ENCODE results near the gene ZNF367. TPM values are rescaled to one million over a fixed set of nuclear protein-coding genes. Genes with fewer than 3 reads are reported as not detected.
A peak's percentile ranks its signal among the peaks of the same experiment; 100 is the strongest.
"Not testable (repeated sequence)": the region's sequence is repeated elsewhere in the genome, so short reads cannot be mapped to it uniquely, and the experiment has no call there.

ZNF367 gene
- total and polyA plus RNA-seq, 9 of the 15 experiments (the other 6 are each of a cell fraction or from before 2014, with no cell fraction given): 2.7 to 14.4 (median 10.0) TPM

DNA sequence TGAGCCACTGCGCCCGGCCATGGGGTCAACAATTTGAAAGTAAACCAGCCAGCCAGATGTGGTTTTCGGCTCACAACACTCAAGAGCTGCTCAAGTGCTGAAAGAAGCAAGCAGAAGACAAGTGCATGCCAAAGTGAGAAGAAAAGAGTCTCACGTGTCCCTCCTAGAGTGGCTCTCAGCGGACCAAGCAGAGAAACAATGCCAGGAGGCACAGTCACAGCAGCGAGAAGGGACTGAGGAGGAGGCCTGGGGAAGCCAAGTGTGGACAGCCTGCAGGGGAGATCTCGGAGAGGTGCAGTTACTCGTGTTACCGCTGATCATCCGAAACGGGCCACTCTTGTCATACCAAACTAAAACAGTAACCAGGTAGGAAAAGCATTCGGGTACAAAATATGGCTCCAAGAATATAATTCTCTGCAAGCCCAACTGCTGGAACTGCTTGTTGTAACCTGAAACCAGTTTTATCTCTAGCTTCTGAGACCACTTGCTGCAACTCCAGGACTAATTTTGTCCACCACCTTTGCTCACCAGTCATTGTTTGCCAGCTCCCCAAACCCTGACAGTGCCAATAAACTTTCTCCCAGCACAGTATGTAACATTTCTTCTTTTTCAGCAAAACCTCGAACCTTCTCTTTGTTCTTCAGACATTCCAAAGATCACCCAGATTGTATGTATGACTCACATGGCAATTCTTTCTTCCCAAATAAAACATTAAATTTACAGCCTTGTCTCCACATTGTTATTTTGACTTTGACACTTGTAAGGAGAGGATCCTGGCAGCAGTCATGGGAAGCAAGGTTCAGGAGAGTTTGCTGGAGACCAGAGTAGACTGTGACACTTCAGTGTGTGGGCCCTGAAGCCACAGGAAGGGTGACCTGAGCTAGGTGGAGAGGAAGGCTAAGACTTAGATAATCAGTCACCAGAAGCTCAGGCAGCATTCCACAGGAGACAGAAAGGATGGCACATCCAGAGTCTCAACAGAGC lies 41.0 kb downstream of the ZNF367 start:
- Histone ChIP-seq H3K9me3 (replicated peaks; ENCODE audit: control insufficient read depth, insufficient read depth, low read depth, low read length) (no peaks in the 10 kb centered on the region), H3K4me1 (replicated peaks in 1 of 2; ENCODE audit: control insufficient read depth in 2 of 2, insufficient read depth in 2 of 2, low read length in 2 of 2) (peaks cover 10 to 13% of the 10 kb centered on the region in 2 experiments; a peak in 3 of 5 replicates), H3K9me1 (ENCODE audit: control insufficient read depth, insufficient read depth, low read length) (no peaks in the 10 kb centered on the region), H3K27me3 (ENCODE audit: control insufficient read depth in 2 of 2, insufficient read depth in 2 of 2, low read length in 2 of 2) (no peaks in the 10 kb centered on the region), H2AFZ (ENCODE audit: low read depth, low read length) (no peak overlapping the region; the same call in 1 of the 2 replicates), H3K4me3 (no peak overlapping the region), H3K4me2 (ENCODE audit: insufficient read depth, low read length) (peak overlapping the region; percentile 13; the same call in 1 of the 2 replicates), H3K27ac (ENCODE audit: extremely low read depth, low read depth, low read length) (no peak overlapping the region), H4K20me1 (replicated peaks; ENCODE audit: control insufficient read depth, insufficient read depth, low read length) (no peaks in the 10 kb centered on the region; the same call in 1 of the 2 replicates), H3K9ac (ENCODE audit: insufficient read depth in 1 of 2, low read depth in 2 of 2, low read length in 2 of 2) (peak overlapping the region in 1 of 2 experiments; percentile 79; a peak in 1 of 4 replicates), H3K36me3 (ENCODE audit: control insufficient read depth, insufficient read depth, low read length) (no peaks in the 10 kb centered on the region; the same call in 2 of the 3 replicates), H3K79me2 (ENCODE audit: control insufficient read depth, insufficient read depth, low read length) (no peaks in the 10 kb centered on the region)
- ChIA-PET POLR2A (interaction anchor here (1.5 kb wide), 1 partner anchor 20 kb away, joined by 3 read pairs; no protein-coding TSS in a partner anchor), CTCF (ENCODE audit: low intra/inter-chr PET ratio) (no interaction called here)
- in situ Hi-C loops (cut with MboI) (no loop called here), intact Hi-C loops (cut with micrococcal nuclease) (no loop called here)
- peak; percentile 19 for FAIRE-seq
- peak; percentile 59 for ATAC-seq
- peak in 1 of 4 experiments; percentile 23 for DNase-seq (ENCODE audit: extremely low read depth in 1 of 4, low spot score in 3 of 4)
- WGBS (ENCODE audit: insufficient coverage, low coverage, missing lambda C conversion rate): 47% methylated on average over 13 of the region's 13 CpGs
- BruUV-seq (replicated peaks): no TSS peak
- TF ChIP-seq ARID1B (IDR thresholded peaks at IDR 0.05) (peak; percentile 40; the same call in 1 of the 2 replicates), ILF3 (IDR thresholded peaks at IDR 0.05; ENCODE audit: borderline replicate concordance) (no peak), CREB1 (IDR thresholded peaks at IDR 0.05) (no peak), CREB1 (CRISPR knock-in tag; IDR thresholded peaks at IDR 0.05) (no peak), DPF2 (IDR thresholded peaks at IDR 0.05) (peak; percentile 24; the same call in 1 of the 2 replicates), GATA2 (CRISPR knock-in tag; IDR thresholded peaks at IDR 0.05) (peak; percentile 39; the same call in 1 of the 2 replicates), RBBP5 (IDR thresholded peaks at IDR 0.05; ENCODE audit: borderline replicate concordance, insufficient read depth, low read length, poor library complexity, severe bottlenecking) (peak; percentile 32)
- TF ChIP-seq, protein P1, sequence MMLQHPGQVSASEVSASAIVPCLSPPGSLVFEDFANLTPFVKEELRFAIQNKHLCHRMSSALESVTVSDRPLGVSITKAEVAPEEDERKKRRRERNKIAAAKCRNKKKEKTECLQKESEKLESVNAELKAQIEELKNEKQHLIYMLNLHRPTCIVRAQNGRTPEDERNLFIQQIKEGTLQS (IDR thresholded peaks at IDR 0.05): peak; percentile 17; the same call in 1 of the 2 replicates
- TF ChIP-seq, protein P1 (CRISPR knock-in tag; conservative IDR thresholded peaks at IDR 0.05): no peak
- TF ChIP-seq, protein P2, sequence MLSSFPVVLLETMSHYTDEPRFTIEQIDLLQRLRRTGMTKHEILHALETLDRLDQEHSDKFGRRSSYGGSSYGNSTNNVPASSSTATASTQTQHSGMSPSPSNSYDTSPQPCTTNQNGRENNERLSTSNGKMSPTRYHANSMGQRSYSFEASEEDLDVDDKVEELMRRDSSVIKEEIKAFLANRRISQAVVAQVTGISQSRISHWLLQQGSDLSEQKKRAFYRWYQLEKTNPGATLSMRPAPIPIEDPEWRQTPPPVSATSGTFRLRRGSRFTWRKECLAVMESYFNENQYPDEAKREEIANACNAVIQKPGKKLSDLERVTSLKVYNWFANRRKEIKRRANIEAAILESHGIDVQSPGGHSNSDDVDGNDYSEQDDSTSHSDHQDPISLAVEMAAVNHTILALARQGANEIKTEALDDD (IDR thresholded peaks at IDR 0.05): peak; percentile 49; the same call in 1 of the 2 replicates

DNA sequence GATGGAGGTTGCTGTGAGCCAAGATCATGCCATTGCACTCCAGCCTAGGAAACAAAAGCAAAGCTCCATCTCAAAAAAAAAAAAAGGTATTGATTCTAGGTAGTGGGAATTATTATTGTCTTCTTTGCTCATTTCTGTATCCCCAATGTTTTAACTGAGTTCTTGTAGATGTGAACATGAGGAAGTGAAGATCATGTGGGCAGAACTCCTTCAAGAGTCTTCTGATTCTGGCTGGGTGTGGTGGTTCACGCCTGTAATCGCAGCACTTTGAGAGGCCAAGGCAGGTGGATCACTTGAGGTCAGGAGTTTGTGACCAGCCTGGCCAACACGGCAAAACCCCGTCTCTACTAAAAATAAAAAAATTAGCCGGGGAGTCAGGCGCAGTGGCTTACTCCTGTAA lies 42.7 kb downstream of the ZNF367 start:
- H3K36me3 ChIP-seq (ENCODE audit: control insufficient read depth, insufficient read depth, low read length); H3K27me3 ChIP-seq (ENCODE audit: control insufficient read depth in 2 of 2, insufficient read depth in 2 of 2, low read length in 2 of 2); H3K4me3 ChIP-seq; H3K27ac ChIP-seq (ENCODE audit: extremely low read depth, low read depth, low read length); H3K79me2 ChIP-seq (ENCODE audit: control insufficient read depth, insufficient read depth, low read length); in situ Hi-C loops (cut with MboI); ATAC-seq; H3K4me2 ChIP-seq (ENCODE audit: insufficient read depth, low read length); H3K9me1 ChIP-seq (ENCODE audit: control insufficient read depth, insufficient read depth, low read length); POLR2A ChIA-PET; H4K20me1 ChIP-seq (replicated peaks; ENCODE audit: control insufficient read depth, insufficient read depth, low read length); H3K9me3 ChIP-seq (replicated peaks; ENCODE audit: control insufficient read depth, insufficient read depth, low read depth, low read length); DNase-seq (ENCODE audit: extremely low read depth in 1 of 4, low spot score in 3 of 4); H2AFZ ChIP-seq (ENCODE audit: low read depth, low read length); intact Hi-C loops (cut with micrococcal nuclease); H3K9ac ChIP-seq (ENCODE audit: insufficient read depth in 1 of 2, low read depth in 2 of 2, low read length in 2 of 2); CTCF ChIA-PET (ENCODE audit: low intra/inter-chr PET ratio); FAIRE-seq; BruUV-seq (replicated peaks): not testable (repeated sequence)
- peaks cover 10 to 13% of the 10 kb centered on the region in 2 experiments; a peak in 3 of 5 replicates for H3K4me1 ChIP-seq (replicated peaks in 1 of 2; ENCODE audit: control insufficient read depth in 2 of 2, insufficient read depth in 2 of 2, low read length in 2 of 2)
- WGBS (ENCODE audit: insufficient coverage, low coverage, missing lambda C conversion rate): 87% methylated on average over 6 of the region's 6 CpGs

Measured in K562 (cell line).